HEK293 (cell line): ENCODE measurements around the gene HNRNPUL2.

Source experiments
- EGR2 ChIP-seq: fragments of 450-650 bp; formaldehyde crosslinking; IDR thresholded peaks from 2 replicates; pipeline ENCODE4 v1.5.1; 2016; ENCODE audit warnings: low read depth, missing biosample characterization, missing genetic modification characterization
- OSR2 ChIP-seq: fragments of 450-650 bp; formaldehyde crosslinking; IDR thresholded peaks from 2 replicates; pipeline ENCODE4 v1.5.1; 2016; ENCODE audit warnings: missing biosample characterization, missing genetic modification characterization
- SP2 ChIP-seq: fragments of 450-650 bp; formaldehyde crosslinking; IDR thresholded peaks from 2 replicates; pipeline ENCODE4 v1.5.1; 2016; ENCODE audit warnings: missing biosample characterization, missing genetic modification characterization
- ZBTB11 ChIP-seq: fragments of 450-650 bp; formaldehyde crosslinking; conservative IDR thresholded peaks from 2 replicates; pipeline ENCODE4 v1.5.1; 2016; ENCODE audit warnings: low read depth, missing biosample characterization, missing genetic modification characterization
- ZBTB20 ChIP-seq: fragments of 450-650 bp; formaldehyde crosslinking; IDR thresholded peaks from 2 replicates; pipeline ENCODE4 v1.5.1; 2016; ENCODE audit warnings: missing biosample characterization, missing genetic modification characterization
- ZBTB48 ChIP-seq: fragments of 450-650 bp; formaldehyde crosslinking; IDR thresholded peaks from 2 replicates; pipeline ENCODE4 v1.5.1; 2016; ENCODE audit warnings: missing biosample characterization, missing genetic modification characterization
- ZNF121 ChIP-seq: fragments of 450-650 bp; formaldehyde crosslinking; IDR thresholded peaks from 2 replicates; pipeline ENCODE4 v1.5.1; 2016; ENCODE audit warnings: missing biosample characterization, missing genetic modification characterization
- ZNF138 ChIP-seq: fragments of 450-650 bp; formaldehyde crosslinking; IDR thresholded peaks from 2 replicates; pipeline ENCODE4 v1.5.1; 2016; ENCODE audit warnings: missing biosample characterization, missing genetic modification characterization, borderline replicate concordance
- ZNF140 ChIP-seq: fragments of 450-650 bp; formaldehyde crosslinking; IDR thresholded peaks from 2 replicates; pipeline ENCODE4 v1.5.1; 2016; ENCODE audit warnings: missing biosample characterization, missing genetic modification characterization
- ZNF175 ChIP-seq: fragments of 450-650 bp; formaldehyde crosslinking; IDR thresholded peaks from 2 replicates; pipeline ENCODE4 v1.5.1; 2016; ENCODE audit warnings: missing biosample characterization, missing genetic modification characterization
- ZNF19 ChIP-seq: fragments of 450-650 bp; formaldehyde crosslinking; IDR thresholded peaks from 2 replicates; pipeline ENCODE4; 2016; ENCODE audit warnings: missing biosample characterization, missing genetic modification characterization, low read depth
- ZNF211 ChIP-seq: fragments of 450-650 bp; formaldehyde crosslinking; IDR thresholded peaks from 2 replicates; pipeline ENCODE4 v1.5.1; 2016; ENCODE audit warnings: low read depth, missing biosample characterization, missing genetic modification characterization
- ZNF404 ChIP-seq: fragments of 450-650 bp; formaldehyde crosslinking; IDR thresholded peaks from 2 replicates; pipeline ENCODE4 v1.5.1; 2017; ENCODE audit warnings: missing biosample characterization, missing genetic modification characterization
- ZNF426 ChIP-seq: fragments of 450-650 bp; formaldehyde crosslinking; IDR thresholded peaks from 2 replicates; pipeline ENCODE4 v1.5.1; 2017; ENCODE audit warnings: missing biosample characterization, missing genetic modification characterization, mild to moderate bottlenecking, inconsistent platforms, moderate library complexity
- ZNF433 ChIP-seq: fragments of 450-650 bp; formaldehyde crosslinking; IDR thresholded peaks from 2 replicates; pipeline ENCODE4 v1.5.1; 2016; ENCODE audit warnings: missing biosample characterization, missing genetic modification characterization, low read depth
- ZNF449 ChIP-seq: fragments of 450-650 bp; formaldehyde crosslinking; IDR thresholded peaks from 2 replicates; pipeline ENCODE4 v1.5.1; 2017; ENCODE audit warnings: missing biosample characterization, mild to moderate bottlenecking, missing genetic modification characterization, moderate library complexity
- ZNF510 ChIP-seq: fragments of 450-650 bp; formaldehyde crosslinking; IDR thresholded peaks from 2 replicates; pipeline ENCODE4 v1.5.1; 2018; ENCODE audit warnings: mild to moderate bottlenecking, missing genetic modification characterization, missing biosample characterization; ENCODE audit not compliant: insufficient replicate concordance
- ZNF610 ChIP-seq: fragments of 450-650 bp; formaldehyde crosslinking; IDR thresholded peaks from 2 replicates; pipeline ENCODE4 v1.5.1; 2016; ENCODE audit warnings: missing biosample characterization, missing genetic modification characterization, borderline replicate concordance
- ZNF623 ChIP-seq: fragments of 450-650 bp; formaldehyde crosslinking; IDR thresholded peaks from 2 replicates; pipeline ENCODE4 v1.5.1; 2016; ENCODE audit warnings: missing biosample characterization, missing genetic modification characterization
- ZNF626 ChIP-seq: fragments of 450-650 bp; sonication (Bioruptor Pico); formaldehyde crosslinking; IDR thresholded peaks from 2 replicates; pipeline ENCODE4 v1.5.1; 2018; ENCODE audit warnings: missing biosample characterization, missing genetic modification characterization, inconsistent platforms
- ZSCAN16 ChIP-seq: fragments of 450-650 bp; formaldehyde crosslinking; IDR thresholded peaks from 2 replicates; pipeline ENCODE4 v1.5.1; 2016; ENCODE audit warnings: missing biosample characterization, missing genetic modification characterization
- TF ChIP-seq, protein P1 (sequence below): fragments of 450-650 bp; formaldehyde crosslinking; conservative IDR thresholded peaks from 2 replicates; pipeline ENCODE4 v1.5.1; 2016; ENCODE audit warnings: low read depth, missing biosample characterization, missing genetic modification characterization
- TF ChIP-seq, protein P2 (sequence below): fragments of 450-650 bp; formaldehyde crosslinking; IDR thresholded peaks from 2 replicates; pipeline ENCODE4 v1.5.1; 2017; ENCODE audit warnings: missing biosample characterization, missing genetic modification characterization
- TF ChIP-seq, protein P3 (sequence below): fragments of 450-650 bp; formaldehyde crosslinking; IDR thresholded peaks from 2 replicates; pipeline ENCODE4 v1.5.1; 2016; ENCODE audit warnings: missing biosample characterization, missing genetic modification characterization
- TF ChIP-seq, protein P4 (sequence below): fragments of 450-650 bp; formaldehyde crosslinking; IDR thresholded peaks from 2 replicates; pipeline ENCODE4 v1.5.1; 2016; ENCODE audit warnings: missing biosample characterization, missing genetic modification characterization

The HNRNPUL2 gene

GRCh38 chr11:62753736-62754603, 26.7 kb upstream of the HNRNPUL2 start, which contains the start of gene ZBTB3 (continued):
- TF ChIP-seq, protein P1, sequence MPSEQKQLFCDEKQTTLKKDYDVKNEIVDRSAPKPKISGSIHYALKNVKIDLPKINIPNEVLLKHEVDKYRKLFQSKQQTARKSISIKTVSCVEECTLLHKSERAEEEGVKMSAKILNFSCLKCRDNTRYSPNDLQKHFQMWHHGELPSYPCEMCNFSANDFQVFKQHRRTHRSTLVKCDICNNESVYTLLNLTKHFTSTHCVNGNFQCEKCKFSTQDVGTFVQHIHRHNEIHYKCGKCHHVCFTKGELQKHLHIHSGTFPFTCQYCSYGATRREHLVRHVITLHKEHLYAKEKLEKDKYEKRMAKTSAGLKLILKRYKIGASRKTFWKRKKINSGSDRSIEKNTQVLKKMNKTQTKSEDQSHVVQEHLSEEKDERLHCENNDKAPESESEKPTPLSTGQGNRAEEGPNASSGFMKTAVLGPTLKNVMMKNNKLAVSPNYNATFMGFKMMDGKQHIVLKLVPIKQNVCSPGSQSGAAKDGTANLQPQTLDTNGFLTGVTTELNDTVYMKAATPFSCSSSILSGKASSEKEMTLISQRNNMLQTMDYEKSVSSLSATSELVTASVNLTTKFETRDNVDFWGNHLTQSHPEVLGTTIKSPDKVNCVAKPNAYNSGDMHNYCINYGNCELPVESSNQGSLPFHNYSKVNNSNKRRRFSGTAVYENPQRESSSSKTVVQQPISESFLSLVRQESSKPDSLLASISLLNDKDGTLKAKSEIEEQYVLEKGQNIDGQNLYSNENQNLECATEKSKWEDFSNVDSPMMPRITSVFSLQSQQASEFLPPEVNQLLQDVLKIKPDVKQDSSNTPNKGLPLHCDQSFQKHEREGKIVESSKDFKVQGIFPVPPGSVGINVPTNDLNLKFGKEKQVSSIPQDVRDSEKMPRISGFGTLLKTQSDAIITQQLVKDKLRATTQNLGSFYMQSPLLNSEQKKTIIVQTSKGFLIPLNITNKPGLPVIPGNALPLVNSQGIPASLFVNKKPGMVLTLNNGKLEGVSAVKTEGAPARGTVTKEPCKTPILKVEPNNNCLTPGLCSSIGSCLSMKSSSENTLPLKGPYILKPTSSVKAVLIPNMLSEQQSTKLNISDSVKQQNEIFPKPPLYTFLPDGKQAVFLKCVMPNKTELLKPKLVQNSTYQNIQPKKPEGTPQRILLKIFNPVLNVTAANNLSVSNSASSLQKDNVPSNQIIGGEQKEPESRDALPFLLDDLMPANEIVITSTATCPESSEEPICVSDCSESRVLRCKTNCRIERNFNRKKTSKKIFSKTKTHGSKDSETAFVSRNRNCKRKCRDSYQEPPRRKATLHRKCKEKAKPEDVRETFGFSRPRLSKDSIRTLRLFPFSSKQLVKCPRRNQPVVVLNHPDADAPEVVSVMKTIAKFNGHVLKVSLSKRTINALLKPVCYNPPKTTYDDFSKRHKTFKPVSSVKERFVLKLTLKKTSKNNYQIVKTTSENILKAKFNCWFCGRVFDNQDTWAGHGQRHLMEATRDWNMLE (tag by site-specific recombination): peak; percentile 52
- TF ChIP-seq ZNF623 (tag by site-specific recombination) (no peak), OSR2 (tag by site-specific recombination) (no peak), ZBTB11 (tag by site-specific recombination) (no peak; the same call in 1 of the 2 replicates), ZNF121 (tag by site-specific recombination) (no peak), ZNF426 (no peak), ZNF140 (no peak), EGR2 (tag by site-specific recombination) (0 out of 2 replicates have a peak, but pooled peaks have one; percentile 42), ZNF404 (tag by site-specific recombination) (no peak), ZBTB48 (tag by site-specific recombination) (no peak), ZNF138 (no peak), ZNF510 (tag by site-specific recombination) (no peak), ZNF211 (tag by site-specific recombination) (no peak), ZNF433 (no peak), SP2 (tag by site-specific recombination) (peak; percentile 99), ZNF449 (no peak), ZBTB20 (tag by site-specific recombination) (peak; percentile 74; the same call in 1 of the 2 replicates), ZNF626 (no peak), ZNF175 (tag by site-specific recombination) (no peak), ZNF19 (tag by site-specific recombination) (no peak), ZNF610 (tag by site-specific recombination) (peak; percentile 44; the same call in 1 of the 2 replicates), ZSCAN16 (tag by site-specific recombination) (no peak)
- TF ChIP-seq, protein P2, sequence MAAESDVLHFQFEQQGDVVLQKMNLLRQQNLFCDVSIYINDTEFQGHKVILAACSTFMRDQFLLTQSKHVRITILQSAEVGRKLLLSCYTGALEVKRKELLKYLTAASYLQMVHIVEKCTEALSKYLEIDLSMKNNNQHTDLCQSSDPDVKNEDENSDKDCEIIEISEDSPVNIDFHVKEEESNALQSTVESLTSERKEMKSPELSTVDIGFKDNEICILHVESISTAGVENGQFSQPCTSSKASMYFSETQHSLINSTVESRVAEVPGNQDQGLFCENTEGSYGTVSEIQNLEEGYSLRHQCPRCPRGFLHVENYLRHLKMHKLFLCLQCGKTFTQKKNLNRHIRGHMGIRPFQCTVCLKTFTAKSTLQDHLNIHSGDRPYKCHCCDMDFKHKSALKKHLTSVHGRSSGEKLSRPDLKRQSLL (tag by site-specific recombination): no peak
- TF ChIP-seq, protein P3, sequence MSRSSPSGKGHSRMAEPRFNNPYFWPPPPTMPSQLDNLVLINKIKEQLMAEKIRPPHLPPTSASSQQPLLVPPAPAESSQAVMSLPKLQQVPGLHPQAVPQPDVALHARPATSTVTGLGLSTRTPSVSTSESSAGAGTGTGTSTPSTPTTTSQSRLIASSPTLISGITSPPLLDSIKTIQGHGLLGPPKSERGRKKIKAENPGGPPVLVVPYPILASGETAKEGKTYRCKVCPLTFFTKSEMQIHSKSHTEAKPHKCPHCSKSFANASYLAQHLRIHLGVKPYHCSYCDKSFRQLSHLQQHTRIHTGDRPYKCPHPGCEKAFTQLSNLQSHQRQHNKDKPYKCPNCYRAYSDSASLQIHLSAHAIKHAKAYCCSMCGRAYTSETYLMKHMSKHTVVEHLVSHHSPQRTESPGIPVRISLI (tag by site-specific recombination): no peak
- TF ChIP-seq, protein P4, sequence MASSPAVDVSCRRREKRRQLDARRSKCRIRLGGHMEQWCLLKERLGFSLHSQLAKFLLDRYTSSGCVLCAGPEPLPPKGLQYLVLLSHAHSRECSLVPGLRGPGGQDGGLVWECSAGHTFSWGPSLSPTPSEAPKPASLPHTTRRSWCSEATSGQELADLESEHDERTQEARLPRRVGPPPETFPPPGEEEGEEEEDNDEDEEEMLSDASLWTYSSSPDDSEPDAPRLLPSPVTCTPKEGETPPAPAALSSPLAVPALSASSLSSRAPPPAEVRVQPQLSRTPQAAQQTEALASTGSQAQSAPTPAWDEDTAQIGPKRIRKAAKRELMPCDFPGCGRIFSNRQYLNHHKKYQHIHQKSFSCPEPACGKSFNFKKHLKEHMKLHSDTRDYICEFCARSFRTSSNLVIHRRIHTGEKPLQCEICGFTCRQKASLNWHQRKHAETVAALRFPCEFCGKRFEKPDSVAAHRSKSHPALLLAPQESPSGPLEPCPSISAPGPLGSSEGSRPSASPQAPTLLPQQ (tag by site-specific recombination): no peak
